ENCODE results near the gene UBALD2. TPM values are rescaled to one million over a fixed set of nuclear protein-coding genes. Genes with fewer than 3 reads are reported as not detected.
A peak's percentile ranks its signal among the peaks of the same experiment; 100 is the strongest.

The UBALD2 gene
- total and polyA plus RNA-seq, 2 of the 13 experiments (the other 11 are each of a cell fraction or from before 2014, with no cell fraction given), result 3.3 to 89.7 TPM

DNA sequence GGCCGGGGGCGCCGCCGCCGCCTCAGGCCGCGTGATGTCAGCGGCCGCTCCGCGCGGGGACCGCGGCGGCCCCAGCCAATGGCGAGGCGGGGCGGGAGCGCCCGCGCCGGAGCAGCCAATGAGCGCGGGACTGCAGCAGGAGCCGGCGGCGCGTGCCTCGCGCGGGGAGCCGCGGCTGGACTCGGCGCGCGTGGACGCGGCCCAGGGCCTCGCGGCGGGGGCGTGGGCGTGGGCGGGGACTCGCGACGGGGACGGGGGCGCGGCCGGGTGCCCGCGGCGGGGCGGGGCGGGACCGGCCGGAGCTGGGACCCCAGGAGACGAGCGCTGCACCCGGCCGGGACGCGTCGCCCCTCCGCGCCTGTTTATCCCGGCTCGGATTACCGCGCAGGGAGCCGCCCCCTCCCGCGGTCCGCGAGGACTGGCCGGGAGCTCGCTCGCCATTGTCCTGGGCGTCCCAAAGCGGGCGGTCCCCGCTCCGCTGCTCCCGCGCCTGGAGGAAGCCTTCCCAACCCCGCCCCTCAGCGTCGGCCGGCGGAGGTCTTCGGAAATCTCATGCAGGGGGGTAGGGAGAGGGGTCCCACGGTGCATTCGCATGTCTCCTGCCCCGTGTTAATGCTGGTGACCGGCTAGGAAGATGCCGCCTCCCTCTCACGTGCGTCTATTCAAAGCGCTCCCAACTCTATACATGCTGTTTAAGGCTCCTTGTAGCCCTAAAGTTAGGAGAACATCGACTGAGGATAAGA lies 24.5 kb upstream of the UBALD2 start, which contains the start of gene RNF157 (continued):
- TF ChIP-seq, protein P1, sequence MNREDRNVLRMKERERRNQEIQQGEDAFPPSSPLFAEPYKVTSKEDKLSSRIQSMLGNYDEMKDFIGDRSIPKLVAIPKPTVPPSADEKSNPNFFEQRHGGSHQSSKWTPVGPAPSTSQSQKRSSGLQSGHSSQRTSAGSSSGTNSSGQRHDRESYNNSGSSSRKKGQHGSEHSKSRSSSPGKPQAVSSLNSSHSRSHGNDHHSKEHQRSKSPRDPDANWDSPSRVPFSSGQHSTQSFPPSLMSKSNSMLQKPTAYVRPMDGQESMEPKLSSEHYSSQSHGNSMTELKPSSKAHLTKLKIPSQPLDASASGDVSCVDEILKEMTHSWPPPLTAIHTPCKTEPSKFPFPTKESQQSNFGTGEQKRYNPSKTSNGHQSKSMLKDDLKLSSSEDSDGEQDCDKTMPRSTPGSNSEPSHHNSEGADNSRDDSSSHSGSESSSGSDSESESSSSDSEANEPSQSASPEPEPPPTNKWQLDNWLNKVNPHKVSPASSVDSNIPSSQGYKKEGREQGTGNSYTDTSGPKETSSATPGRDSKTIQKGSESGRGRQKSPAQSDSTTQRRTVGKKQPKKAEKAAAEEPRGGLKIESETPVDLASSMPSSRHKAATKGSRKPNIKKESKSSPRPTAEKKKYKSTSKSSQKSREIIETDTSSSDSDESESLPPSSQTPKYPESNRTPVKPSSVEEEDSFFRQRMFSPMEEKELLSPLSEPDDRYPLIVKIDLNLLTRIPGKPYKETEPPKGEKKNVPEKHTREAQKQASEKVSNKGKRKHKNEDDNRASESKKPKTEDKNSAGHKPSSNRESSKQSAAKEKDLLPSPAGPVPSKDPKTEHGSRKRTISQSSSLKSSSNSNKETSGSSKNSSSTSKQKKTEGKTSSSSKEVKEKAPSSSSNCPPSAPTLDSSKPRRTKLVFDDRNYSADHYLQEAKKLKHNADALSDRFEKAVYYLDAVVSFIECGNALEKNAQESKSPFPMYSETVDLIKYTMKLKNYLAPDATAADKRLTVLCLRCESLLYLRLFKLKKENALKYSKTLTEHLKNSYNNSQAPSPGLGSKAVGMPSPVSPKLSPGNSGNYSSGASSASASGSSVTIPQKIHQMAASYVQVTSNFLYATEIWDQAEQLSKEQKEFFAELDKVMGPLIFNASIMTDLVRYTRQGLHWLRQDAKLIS (CRISPR knock-in tag; IDR thresholded peaks at IDR 0.05), result no peak
- TF ChIP-seq RNF2 (conservative IDR thresholded peaks at IDR 0.05; ENCODE audit: low read depth), result peak; percentile 78
- peak; percentile 63; the same call in 1 of the 2 replicates for TF ChIP-seq ZNF274 (CRISPR knock-in tag; IDR thresholded peaks at IDR 0.05)
- TF ChIP-seq SNAPC5 (CRISPR knock-in tag; IDR thresholded peaks at IDR 0.05; ENCODE audit: borderline replicate concordance), result no peak
- TF ChIP-seq ISL2 (CRISPR knock-in tag; IDR thresholded peaks at IDR 0.05), result no peak
- no peak for TF ChIP-seq ZNF329 (CRISPR knock-in tag; IDR thresholded peaks at IDR 0.05; ENCODE audit: low read depth)
- TF ChIP-seq ZBTB7B (CRISPR knock-in tag; IDR thresholded peaks at IDR 0.05), result peak; percentile 72
- 0 out of 2 replicates have a peak, but pooled peaks have one; percentile 48 for TF ChIP-seq PITX1 (CRISPR knock-in tag; IDR thresholded peaks at IDR 0.05)
- peak; percentile 23; the same call in 1 of the 2 replicates for TF ChIP-seq ZFP82 (CRISPR knock-in tag; IDR thresholded peaks at IDR 0.05; ENCODE audit: borderline replicate concordance)
- TF ChIP-seq ZNF501 (CRISPR knock-in tag; IDR thresholded peaks at IDR 0.05), result no peak
- no peak for TF ChIP-seq ETV6 (CRISPR knock-in tag; conservative IDR thresholded peaks at IDR 0.05)
- TF ChIP-seq, protein P2, sequence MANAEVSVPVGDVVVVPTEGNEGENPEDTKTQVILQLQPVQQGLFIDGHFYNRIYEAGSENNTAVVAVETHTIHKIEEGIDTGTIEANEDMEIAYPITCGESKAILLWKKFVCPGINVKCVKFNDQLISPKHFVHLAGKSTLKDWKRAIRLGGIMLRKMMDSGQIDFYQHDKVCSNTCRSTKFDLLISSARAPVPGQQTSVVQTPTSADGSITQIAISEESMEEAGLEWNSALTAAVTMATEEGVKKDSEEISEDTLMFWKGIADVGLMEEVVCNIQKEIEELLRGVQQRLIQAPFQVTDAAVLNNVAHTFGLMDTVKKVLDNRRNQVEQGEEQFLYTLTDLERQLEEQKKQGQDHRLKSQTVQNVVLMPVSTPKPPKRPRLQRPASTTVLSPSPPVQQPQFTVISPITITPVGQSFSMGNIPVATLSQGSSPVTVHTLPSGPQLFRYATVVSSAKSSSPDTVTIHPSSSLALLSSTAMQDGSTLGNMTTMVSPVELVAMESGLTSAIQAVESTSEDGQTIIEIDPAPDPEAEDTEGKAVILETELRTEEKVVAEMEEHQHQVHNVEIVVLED (CRISPR knock-in tag; IDR thresholded peaks at IDR 0.05; ENCODE audit: borderline replicate concordance), result peak; percentile 27; the same call in 1 of the 2 replicates
- TF ChIP-seq NKX3-1 (CRISPR knock-in tag; IDR thresholded peaks at IDR 0.05), result 0 out of 2 replicates have a peak, but pooled peaks have one; percentile 36
- peak; percentile 49; the same call in 1 of the 2 replicates for TF ChIP-seq NFKB2 (CRISPR knock-in tag; IDR thresholded peaks at IDR 0.05; ENCODE audit: borderline replicate concordance)
- peak; percentile 78; the same call in 1 of the 2 replicates for TF ChIP-seq ZNF44 (CRISPR knock-in tag; IDR thresholded peaks at IDR 0.05)
- peak; percentile 25; the same call in 1 of the 2 replicates for TF ChIP-seq ZNF768 (CRISPR knock-in tag; IDR thresholded peaks at IDR 0.05)
- TF ChIP-seq, protein P3, sequence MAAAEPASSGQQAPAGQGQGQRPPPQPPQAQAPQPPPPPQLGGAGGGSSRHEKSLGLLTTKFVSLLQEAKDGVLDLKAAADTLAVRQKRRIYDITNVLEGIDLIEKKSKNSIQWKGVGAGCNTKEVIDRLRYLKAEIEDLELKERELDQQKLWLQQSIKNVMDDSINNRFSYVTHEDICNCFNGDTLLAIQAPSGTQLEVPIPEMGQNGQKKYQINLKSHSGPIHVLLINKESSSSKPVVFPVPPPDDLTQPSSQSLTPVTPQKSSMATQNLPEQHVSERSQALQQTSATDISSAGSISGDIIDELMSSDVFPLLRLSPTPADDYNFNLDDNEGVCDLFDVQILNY (CRISPR knock-in tag; conservative IDR thresholded peaks at IDR 0.05), result no peak
- TF ChIP-seq CBFB (CRISPR knock-in tag; IDR thresholded peaks at IDR 0.05), result 0 out of 2 replicates have a peak, but pooled peaks have one; percentile 25
- no peak for TF ChIP-seq NFATC3 (CRISPR knock-in tag; IDR thresholded peaks at IDR 0.05)
- TF ChIP-seq POLR2G (IDR thresholded peaks at IDR 0.05; ENCODE audit: low read depth, low read length), result no peak
- TF ChIP-seq ZNF724P (CRISPR knock-in tag; IDR thresholded peaks at IDR 0.05; ENCODE audit: borderline replicate concordance), result 0 out of 2 replicates have a peak, but pooled peaks have one; percentile 11
- TF ChIP-seq ZNF788 (CRISPR knock-in tag; IDR thresholded peaks at IDR 0.05; ENCODE audit: borderline replicate concordance), result 0 out of 2 replicates have a peak, but pooled peaks have one; percentile 25

Data from HepG2 (cell line).